Measurements from ENCODE around the gene MYB. TPM values are rescaled to one million over a fixed set of nuclear protein-coding genes. Genes with fewer than 3 reads are reported as not detected.

Gene MYB
- total RNA-seq, 2 experiments from 2014 or later: 20.1 to 42.9 TPM

DNA sequence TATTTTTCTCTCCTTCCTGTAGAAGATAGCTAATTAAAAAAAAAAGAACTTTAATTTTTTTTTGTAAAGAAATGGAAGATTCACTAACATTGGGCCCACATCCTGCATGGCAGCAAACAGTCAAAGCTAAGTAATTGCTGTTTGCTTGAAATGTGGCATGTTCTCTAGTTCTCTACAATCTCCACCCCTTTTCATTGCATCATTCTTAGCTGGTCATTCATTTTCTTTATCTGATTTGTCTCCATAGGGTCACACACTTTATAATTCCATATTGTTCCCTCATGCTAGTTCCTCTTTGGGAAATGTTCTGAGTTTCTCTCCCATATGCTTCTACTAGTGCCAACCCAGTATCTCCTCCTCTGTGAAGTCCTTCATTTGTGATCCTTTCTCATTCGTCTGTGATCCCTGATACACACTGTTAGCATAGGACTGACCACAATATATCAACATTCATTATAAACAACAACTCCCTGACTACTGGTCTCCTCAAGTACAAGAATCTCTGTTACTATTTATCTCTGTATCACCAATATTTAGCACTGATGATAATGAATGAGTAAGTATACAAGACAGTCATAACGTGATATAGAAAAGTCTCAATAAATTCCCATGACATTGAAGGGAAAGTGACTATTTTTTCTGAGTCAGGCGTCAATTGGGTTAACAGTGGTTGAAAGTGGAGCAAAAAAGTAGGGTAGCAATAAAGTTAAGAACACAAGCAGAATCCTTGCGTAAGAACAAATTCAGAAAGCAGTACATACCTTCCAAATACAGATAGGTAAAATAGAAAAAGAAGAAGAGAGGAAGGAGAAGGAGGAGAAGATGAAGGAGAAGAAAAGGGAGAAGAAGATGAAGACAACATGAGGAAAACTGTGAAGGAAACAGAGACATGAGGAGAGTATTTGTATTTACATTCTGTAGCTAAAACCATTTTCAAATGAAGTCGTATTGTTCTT is 33.2 kb upstream of the MYB start:
- H3K79me2 ChIP-seq (ENCODE audit: insufficient read depth, low read depth, low read length): no peaks in the 10 kb centered on the region
- peaks cover 3% of the 10 kb centered on the region; the same call in 1 of the 2 replicates for H3K9me3 ChIP-seq (ENCODE audit: low read length)
- peaks cover 30% of the 10 kb centered on the region for H3K4me1 ChIP-seq (ENCODE audit: insufficient read depth, low read length, poor library complexity, severe bottlenecking)
- peak overlapping the region; percentile 67; the same call in 1 of the 2 replicates for H2AFZ ChIP-seq (ENCODE audit: low read length)
- no peak overlapping the region for H3K4me3 ChIP-seq (ENCODE audit: low read depth, low read length, poor library complexity, severe bottlenecking)
- no peak for TF ChIP-seq EZH2phosphoT487 (IDR thresholded peaks at IDR 0.05; ENCODE audit: borderline replicate concordance, low read depth, low read length)
- TF ChIP-seq, protein P1, sequence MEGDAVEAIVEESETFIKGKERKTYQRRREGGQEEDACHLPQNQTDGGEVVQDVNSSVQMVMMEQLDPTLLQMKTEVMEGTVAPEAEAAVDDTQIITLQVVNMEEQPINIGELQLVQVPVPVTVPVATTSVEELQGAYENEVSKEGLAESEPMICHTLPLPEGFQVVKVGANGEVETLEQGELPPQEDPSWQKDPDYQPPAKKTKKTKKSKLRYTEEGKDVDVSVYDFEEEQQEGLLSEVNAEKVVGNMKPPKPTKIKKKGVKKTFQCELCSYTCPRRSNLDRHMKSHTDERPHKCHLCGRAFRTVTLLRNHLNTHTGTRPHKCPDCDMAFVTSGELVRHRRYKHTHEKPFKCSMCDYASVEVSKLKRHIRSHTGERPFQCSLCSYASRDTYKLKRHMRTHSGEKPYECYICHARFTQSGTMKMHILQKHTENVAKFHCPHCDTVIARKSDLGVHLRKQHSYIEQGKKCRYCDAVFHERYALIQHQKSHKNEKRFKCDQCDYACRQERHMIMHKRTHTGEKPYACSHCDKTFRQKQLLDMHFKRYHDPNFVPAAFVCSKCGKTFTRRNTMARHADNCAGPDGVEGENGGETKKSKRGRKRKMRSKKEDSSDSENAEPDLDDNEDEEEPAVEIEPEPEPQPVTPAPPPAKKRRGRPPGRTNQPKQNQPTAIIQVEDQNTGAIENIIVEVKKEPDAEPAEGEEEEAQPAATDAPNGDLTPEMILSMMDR (conservative IDR thresholded peaks at IDR 0.05; ENCODE audit: low read length): no peak
- H4K20me1 ChIP-seq (ENCODE audit: insufficient read depth, low read length): no peaks in the 10 kb centered on the region
- no peaks in the 10 kb centered on the region for H3K36me3 ChIP-seq (ENCODE audit: insufficient read depth, low read length)
- H3K9me2 ChIP-seq (ENCODE audit: insufficient read depth, low read length): no peaks in the 10 kb centered on the region
- no peak for DNase-seq (ENCODE audit: low spot score)
- no peak overlapping the region for H3K27ac ChIP-seq (ENCODE audit: low read depth, low read length, poor library complexity, severe bottlenecking)
- intact Hi-C loops (cut with micrococcal nuclease; ENCODE audit: unreplicated experiment): no loop called here
- no peak overlapping the region for H3K4me2 ChIP-seq (ENCODE audit: low read length)
- BruUV-seq (replicated peaks): no TSS peak
- ChIA-PET CTCF (ENCODE audit: unreplicated experiment) (no interaction called here), POLR2A (interaction anchor here (0.7 to 1.4 kb wide), 5 partner anchors 8 to 86 kb away, joined by 3 read pairs; no protein-coding TSS in a partner anchor)

DNA sequence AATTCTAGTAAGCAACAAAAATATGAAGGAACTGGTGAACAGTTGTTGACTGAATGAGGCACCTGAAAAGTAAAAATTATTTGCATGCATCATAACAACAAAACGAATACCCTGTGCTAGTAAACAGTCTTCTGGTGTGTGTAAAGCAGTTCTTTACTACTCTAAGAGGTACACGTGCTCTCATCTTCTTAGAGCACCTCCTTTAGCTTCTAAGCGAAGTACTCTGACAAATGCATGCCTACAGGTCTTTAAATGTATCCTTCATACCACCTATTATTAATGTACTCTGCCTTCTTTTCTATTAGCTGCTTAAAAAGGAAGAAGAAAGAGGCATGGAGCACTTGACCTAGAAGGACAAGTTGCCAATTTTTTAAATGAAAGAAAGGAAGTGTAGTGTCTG is 32.2 kb upstream of the MYB start:
- H3K4me2 ChIP-seq (ENCODE audit: low read length): no peak overlapping the region
- H3K9me2 ChIP-seq (ENCODE audit: insufficient read depth, low read length): no peaks in the 10 kb centered on the region
- ChIA-PET POLR2A (interaction anchor here (0.6 to 1.1 kb wide), 2 partner anchors 40 to 122 kb away, joined by 3 read pairs; no protein-coding TSS in a partner anchor), CTCF (ENCODE audit: unreplicated experiment) (interaction anchor here (0.6 kb wide), 1 partner anchor 10 kb away, joined by 3 read pairs; no protein-coding TSS in a partner anchor)
- no peaks in the 10 kb centered on the region for H3K36me3 ChIP-seq (ENCODE audit: insufficient read depth, low read length)
- intact Hi-C loops (cut with micrococcal nuclease; ENCODE audit: unreplicated experiment): no loop called here
- no peak overlapping the region for H3K4me3 ChIP-seq (ENCODE audit: low read depth, low read length, poor library complexity, severe bottlenecking)
- peaks cover 3% of the 10 kb centered on the region; the same call in 1 of the 2 replicates for H3K9me3 ChIP-seq (ENCODE audit: low read length)
- peak overlapping the region; percentile 67 for H2AFZ ChIP-seq (ENCODE audit: low read length)
- BruUV-seq (replicated peaks): no TSS peak
- no peak for DNase-seq (ENCODE audit: low spot score)
- H3K79me2 ChIP-seq (ENCODE audit: insufficient read depth, low read depth, low read length): no peaks in the 10 kb centered on the region
- no peaks in the 10 kb centered on the region for H4K20me1 ChIP-seq (ENCODE audit: insufficient read depth, low read length)
- H3K4me1 ChIP-seq (ENCODE audit: insufficient read depth, low read length, poor library complexity, severe bottlenecking): peaks cover 22% of the 10 kb centered on the region
- no peak for TF ChIP-seq EZH2phosphoT487 (IDR thresholded peaks at IDR 0.05; ENCODE audit: borderline replicate concordance, low read depth, low read length)
- TF ChIP-seq, protein P1 (conservative IDR thresholded peaks at IDR 0.05; ENCODE audit: low read length): no peak
- H3K27ac ChIP-seq (ENCODE audit: low read depth, low read length, poor library complexity, severe bottlenecking): no peak overlapping the region

Measured in OCI-LY7 (cell line).